GM13977 (cell line): Measurements from ENCODE around the gene ARHGEF2.

Experiments used
- DNase-seq: peaks from one replicate; pipeline ENCODE4 v3.0.0; 2012; ENCODE audit warnings: low spot score
- CTCF ChIP-seq: IDR thresholded peaks from 2 replicates; pipeline ENCODE4 v1.5.1; 2012; ENCODE audit warnings: mild to moderate bottlenecking, control low read depth; ENCODE audit not compliant: insufficient read depth; ENCODE audit errors: extremely low read depth, missing control alignments
- in situ Hi-C: fragments of 300-500 bp; cut with MboI; formaldehyde crosslinking; loops from one replicate; pipeline ENCODE4 v1.12.0; 2022; ENCODE audit warnings: low sequenced_read_pairs, low pct_unique_long_range_greater_than_20kb, mixed read lengths, inconsistent platforms; ENCODE audit not compliant: unreplicated experiment

ARHGEF2 gene

DNA sequence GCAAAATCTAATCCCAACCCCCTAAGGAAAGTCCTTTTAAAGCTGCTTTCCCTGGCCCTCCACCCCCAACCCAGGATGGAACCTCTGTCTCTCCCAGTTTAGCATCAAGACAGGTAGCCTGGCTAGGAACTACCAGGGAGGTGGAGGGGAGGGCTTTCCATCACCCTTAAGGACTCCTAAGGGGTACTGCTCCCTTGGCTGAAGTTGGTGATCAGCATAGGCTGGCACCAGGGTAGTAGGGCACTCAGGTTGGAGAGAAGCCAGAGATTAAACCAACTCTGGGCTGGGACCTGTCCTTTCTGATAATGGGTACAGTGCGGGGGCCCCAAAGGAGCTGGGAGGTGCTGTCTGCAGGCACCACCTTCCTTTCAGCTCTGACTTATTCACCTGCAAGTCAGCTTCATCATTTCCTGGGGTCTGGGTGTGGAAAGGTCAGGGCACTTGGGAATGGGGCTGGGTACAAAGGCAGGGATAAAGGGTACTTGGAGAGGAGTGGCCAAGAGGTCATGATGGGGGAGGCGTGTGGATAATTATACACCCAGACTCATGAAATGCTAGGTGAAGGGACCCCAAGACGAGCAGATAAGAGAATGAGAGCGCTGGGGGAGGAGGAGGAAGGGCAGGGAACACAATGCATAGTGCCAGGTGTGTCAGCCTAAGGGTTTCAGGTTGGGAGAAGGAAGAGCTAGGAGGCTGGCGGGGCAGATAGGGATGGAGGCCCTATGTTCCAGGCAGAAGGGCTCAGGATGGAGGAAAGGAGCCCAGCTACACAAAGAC is 1.2 kb downstream of the ARHGEF2 start:
- DNase-seq: no peak
- TF ChIP-seq CTCF: no peak
- in situ Hi-C loops: no loop called here

GRCh38 chr1:155976062-155976912 is 2.1 kb downstream of the ARHGEF2 start:
- in situ Hi-C loops: no loop called here
- no peak for TF ChIP-seq CTCF
- peak; percentile 59 for DNase-seq

DNA sequence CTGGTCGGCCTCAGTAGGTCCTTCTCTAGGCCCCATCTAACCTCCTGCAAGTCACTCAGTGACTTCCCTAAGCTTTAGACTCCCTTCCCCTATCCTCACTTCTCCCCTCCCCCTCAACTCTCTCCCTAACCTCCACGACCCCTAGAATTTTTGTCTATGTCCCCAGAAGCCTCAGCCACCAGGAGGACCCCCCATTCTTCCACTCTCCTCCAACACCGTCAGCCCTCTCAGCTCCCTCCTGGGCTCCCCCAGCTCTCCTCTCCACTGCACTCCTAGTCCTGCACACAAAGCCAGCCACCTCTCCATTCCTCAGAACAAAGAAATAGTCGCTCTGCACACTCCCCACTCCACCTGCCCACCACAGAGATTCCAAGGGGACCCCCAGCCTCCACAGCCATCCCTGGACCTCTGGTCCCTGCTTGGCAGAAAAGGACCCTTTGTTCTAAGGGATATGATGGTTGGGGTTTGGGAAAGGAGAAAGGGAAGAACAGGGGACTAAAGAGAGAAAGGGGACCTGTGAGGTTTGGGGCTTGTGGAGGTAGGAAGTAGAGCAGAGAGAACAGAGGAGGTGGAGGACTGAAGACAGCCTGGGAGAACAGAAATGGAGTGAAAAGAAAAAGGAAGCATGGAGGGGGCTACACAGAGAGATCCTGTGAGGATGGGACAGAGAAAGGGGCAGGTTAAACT is 2.8 kb downstream of the ARHGEF2 start:
- DNase-seq: no peak
- in situ Hi-C loops: no loop called here
- no peak for TF ChIP-seq CTCF

- no peak for DNase-seq
- in situ Hi-C loops: no loop called here
- TF ChIP-seq CTCF: no peak
Measured at GRCh38 chr1:155974208-155975115, 3.9 kb downstream of the ARHGEF2 start.

- TF ChIP-seq CTCF: no peak
- DNase-seq: no peak
- in situ Hi-C loops: no loop called here
Measured at GRCh38 chr1:155973723-155974122, 4.6 kb downstream of the ARHGEF2 start.
